ENCODE results near the gene NUCB1.

DNA sequence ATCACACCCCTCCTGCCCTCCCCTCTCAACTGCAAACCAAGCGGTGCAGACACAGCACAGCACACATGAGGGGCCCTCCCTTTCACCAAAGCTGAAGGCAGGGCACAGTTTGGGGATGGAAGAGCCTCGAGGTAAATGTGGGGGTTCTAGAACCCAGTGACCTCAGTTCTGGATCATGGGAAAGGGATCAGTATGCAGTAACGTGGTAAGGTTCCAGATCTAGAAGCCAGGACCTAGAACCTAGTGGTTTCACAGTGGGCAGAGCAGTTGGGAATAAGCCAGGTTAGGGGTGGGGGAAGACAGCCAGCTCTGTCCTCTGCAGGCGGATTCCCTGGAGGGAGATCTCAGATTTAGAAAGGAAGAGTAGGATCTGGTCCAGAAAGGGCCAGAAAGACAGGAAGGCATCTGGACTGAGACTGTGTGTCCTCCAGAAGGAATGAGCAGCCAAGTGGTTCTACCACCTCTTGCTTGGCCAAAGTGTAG, 68.1 kb downstream of the NUCB1 start:
- TF ChIP-seq, protein P1, sequence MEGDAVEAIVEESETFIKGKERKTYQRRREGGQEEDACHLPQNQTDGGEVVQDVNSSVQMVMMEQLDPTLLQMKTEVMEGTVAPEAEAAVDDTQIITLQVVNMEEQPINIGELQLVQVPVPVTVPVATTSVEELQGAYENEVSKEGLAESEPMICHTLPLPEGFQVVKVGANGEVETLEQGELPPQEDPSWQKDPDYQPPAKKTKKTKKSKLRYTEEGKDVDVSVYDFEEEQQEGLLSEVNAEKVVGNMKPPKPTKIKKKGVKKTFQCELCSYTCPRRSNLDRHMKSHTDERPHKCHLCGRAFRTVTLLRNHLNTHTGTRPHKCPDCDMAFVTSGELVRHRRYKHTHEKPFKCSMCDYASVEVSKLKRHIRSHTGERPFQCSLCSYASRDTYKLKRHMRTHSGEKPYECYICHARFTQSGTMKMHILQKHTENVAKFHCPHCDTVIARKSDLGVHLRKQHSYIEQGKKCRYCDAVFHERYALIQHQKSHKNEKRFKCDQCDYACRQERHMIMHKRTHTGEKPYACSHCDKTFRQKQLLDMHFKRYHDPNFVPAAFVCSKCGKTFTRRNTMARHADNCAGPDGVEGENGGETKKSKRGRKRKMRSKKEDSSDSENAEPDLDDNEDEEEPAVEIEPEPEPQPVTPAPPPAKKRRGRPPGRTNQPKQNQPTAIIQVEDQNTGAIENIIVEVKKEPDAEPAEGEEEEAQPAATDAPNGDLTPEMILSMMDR (IDR thresholded peaks at IDR 0.05 in 8 of 11, conservative IDR thresholded peaks at IDR 0.05 in 3 of 11): no peak
- TF ChIP-seq POLR2AphosphoS5 (IDR thresholded peaks at IDR 0.05): peak in 1 of 3 donors; percentile 40
- peak in 2 of 3 donors; percentile 1 to 24 for TF ChIP-seq POLR2A (IDR thresholded peaks at IDR 0.05)

Data from spleen (tissue), 7 donors.